AG04450 (cell line): ENCODE measurements around the gene SERPINB6. TPM values are rescaled to one million over a fixed set of nuclear protein-coding genes. Genes with fewer than 3 reads are reported as not detected.

Experiments used
- CTCF ChIA-PET: fragments of 300-600, 350-600 bp; formaldehyde crosslinking; extraction: SDS; loops from one replicate; lab custom pipeline; 2022; ENCODE audit warnings: antibody characterized with exemption, inconsistent platforms; lab: Charles Lee
- POLR2A ChIA-PET: fragments of 350-600 bp; formaldehyde crosslinking; extraction: SDS; loops from one replicate; lab custom pipeline; 2021; ENCODE audit warnings: antibody characterized with exemption, inconsistent platforms; lab: Yijun Ruan, JAX
- DNase-seq: peaks from one replicate; pipeline ENCODE4 v3.0.0-alpha.2; 2011; ENCODE audit warnings: low read depth, low spot score
- H3K27ac ChIP-seq: one replicate; pipeline ENCODE4 v1.5.1; 2012; ENCODE audit warnings: low read depth, low read length, control low read depth
- H3K27me3 ChIP-seq: one replicate; pipeline ENCODE4 v1.6.0; 2012; ENCODE audit warnings: low read length; ENCODE audit not compliant: control insufficient read depth, insufficient read depth
- H3K4me3 ChIP-seq: 2 replicates; pipeline ENCODE4 v1.5.1; 2011; ENCODE audit warnings: mild to moderate bottlenecking, low read depth, low read length, control low read depth
- H3K9me3 ChIP-seq: 2 replicates; pipeline ENCODE4 v1.5.1; 2012; ENCODE audit warnings: low read length; ENCODE audit not compliant: control insufficient read depth, insufficient read depth
- polyA plus RNA-seq: library from polyadenylated mRNA; depleted of rRNA; stranded (reverse); fragments of >200 nt; gene quantifications from 2 replicates; pipeline ENCODE4 v1.2.3, GENCODE V29; 2011
- TF ChIP-seq, protein P1 (sequence below): IDR thresholded peaks from 2 replicates; pipeline ENCODE4 v1.5.1; 2011; ENCODE audit warnings: low read depth, low read length, control low read depth, inconsistent platforms

Gene SERPINB6
- polyA plus RNA-seq, 1 experiment, result 120 TPM

DNA sequence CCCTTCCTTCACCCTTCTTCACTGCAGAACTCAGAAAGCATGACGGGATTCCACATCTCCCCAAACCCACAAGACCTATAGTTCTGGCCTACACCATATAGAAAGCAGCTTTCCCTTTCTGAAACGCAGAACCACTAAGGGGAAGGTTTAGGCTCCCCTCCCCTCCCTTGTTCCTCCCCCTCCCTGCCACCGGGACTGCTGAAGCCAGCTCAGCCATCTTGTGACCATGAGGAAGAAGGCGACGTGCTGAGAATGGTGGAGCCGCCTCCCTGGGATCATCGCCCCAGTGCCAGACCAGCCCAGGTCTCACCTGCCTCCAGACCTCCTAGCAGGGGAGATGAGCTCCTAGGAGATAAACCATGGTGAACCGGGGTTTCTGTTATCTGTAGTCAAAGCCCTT is 19.6 kb downstream of the SERPINB6 start:
- DNase-seq, result no peak
- TF ChIP-seq, protein P1, sequence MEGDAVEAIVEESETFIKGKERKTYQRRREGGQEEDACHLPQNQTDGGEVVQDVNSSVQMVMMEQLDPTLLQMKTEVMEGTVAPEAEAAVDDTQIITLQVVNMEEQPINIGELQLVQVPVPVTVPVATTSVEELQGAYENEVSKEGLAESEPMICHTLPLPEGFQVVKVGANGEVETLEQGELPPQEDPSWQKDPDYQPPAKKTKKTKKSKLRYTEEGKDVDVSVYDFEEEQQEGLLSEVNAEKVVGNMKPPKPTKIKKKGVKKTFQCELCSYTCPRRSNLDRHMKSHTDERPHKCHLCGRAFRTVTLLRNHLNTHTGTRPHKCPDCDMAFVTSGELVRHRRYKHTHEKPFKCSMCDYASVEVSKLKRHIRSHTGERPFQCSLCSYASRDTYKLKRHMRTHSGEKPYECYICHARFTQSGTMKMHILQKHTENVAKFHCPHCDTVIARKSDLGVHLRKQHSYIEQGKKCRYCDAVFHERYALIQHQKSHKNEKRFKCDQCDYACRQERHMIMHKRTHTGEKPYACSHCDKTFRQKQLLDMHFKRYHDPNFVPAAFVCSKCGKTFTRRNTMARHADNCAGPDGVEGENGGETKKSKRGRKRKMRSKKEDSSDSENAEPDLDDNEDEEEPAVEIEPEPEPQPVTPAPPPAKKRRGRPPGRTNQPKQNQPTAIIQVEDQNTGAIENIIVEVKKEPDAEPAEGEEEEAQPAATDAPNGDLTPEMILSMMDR, result no peak
- CTCF ChIA-PET, result interaction anchor here (0.7 to 3.9 kb wide), 50 partner anchors 10 to 1001 kb away, joined by 3 to 165 read pairs (median 8); partner anchors contain the start of genes MYLK4, NQO2, RIPK1 and SERPINB1
- POLR2A ChIA-PET, result interaction anchor here (0.8 to 1.9 kb wide), 2 partner anchors 14 to 38 kb away, joined by 3 to 27 read pairs; no protein-coding TSS in a partner anchor
- Histone ChIP-seq H3K27ac (no peak overlapping the region), H3K27me3 (no peaks in the 10 kb centered on the region), H3K9me3 (no peaks in the 10 kb centered on the region), H3K4me3 (no peak overlapping the region)

DNA sequence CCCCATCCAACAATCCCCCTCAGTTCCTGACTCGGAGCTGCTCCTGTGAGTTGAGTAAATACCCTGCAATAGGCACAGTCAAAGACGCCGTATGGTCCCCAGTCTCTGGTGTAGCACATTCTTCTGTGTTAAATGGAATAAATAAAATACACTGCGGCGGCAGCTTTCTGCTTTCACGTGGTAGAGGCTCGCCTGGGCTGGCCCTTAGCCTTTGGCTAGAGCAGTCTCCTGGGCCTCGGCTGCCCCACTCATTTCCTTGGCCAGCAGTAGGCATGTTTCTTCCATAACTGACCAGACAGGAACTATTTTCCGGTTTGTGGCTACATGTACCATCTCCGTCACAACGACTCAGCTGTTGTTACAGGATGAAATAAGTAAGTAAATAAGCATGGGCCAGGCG is 20.7 kb downstream of the SERPINB6 start:
- TF ChIP-seq, protein P1, result no peak
- CTCF ChIA-PET, result interaction anchor here (0.6 to 3.4 kb wide), 5 partner anchors 11 to 212 kb away, joined by 3 to 46 read pairs (median 6); no protein-coding TSS in a partner anchor
- no peak overlapping the region for H3K27ac ChIP-seq
- no peak overlapping the region for H3K4me3 ChIP-seq
- POLR2A ChIA-PET, result no interaction called here
- no peak for DNase-seq
- no peaks in the 10 kb centered on the region for H3K9me3 ChIP-seq
- no peaks in the 10 kb centered on the region for H3K27me3 ChIP-seq

DNA sequence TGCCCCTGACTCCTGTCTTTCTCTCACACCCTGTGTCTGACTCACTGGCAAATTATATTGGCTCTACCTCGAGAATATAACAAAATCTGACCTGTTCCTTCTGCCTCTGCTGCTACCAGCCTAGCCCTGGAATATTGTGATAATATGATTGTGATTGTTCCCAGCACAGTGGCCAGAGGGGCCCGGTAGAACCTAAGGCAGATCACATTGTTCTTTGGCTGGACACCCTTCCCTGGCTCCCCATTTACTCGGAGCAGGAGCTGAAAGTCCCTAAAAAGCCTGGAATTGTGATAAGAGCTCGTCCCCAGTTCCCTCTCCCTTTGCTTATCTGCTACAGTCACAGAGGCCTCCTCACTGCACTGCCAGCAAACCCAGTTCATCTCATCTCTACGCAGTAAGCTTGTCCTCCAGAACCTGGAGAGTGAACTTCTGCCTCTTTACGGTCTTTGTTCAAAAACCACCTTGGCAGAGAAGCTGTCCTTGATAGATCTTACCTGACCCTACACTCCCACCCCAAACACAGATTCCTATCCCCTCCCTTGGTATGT is 21.8 kb downstream of the SERPINB6 start:
- H3K4me3 ChIP-seq, result no peak overlapping the region
- H3K27me3 ChIP-seq, result no peaks in the 10 kb centered on the region
- ChIA-PET CTCF (interaction anchor here (1.3 to 3.4 kb wide), 4 partner anchors 12 to 211 kb away, joined by 3 to 46 read pairs (median 4); no protein-coding TSS in a partner anchor), POLR2A (interaction anchor here (1.1 kb wide), 1 partner anchor 40 kb away, joined by 3 read pairs; no protein-coding TSS in a partner anchor)
- DNase-seq, result no peak
- H3K27ac ChIP-seq, result no peak overlapping the region
- H3K9me3 ChIP-seq, result no peaks in the 10 kb centered on the region
- TF ChIP-seq, protein P1, result no peak

DNA sequence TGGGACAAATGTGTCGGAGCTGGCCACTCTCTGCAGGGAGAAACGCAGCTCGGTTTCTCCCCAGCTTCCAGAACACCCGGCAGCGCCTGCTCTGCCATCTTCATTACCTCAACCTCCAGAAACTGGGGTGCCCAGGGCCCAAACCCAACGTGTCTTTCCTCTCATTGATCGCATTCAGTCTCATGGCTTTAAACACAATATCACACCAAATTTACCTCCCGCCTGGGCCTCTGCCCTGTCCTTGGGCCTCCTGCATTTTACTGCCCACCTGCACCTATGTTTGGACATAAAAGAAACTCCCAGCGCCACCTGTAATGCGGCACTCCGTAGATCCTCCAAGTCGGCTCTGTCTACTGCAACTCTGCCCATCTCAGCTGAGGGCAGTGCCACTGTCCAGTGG is 22.2 kb downstream of the SERPINB6 start:
- TF ChIP-seq, protein P1, result no peak
- Histone ChIP-seq H3K27ac (no peak overlapping the region), H3K9me3 (no peaks in the 10 kb centered on the region), H3K4me3 (no peak overlapping the region), H3K27me3 (no peaks in the 10 kb centered on the region)
- no peak for DNase-seq
- ChIA-PET CTCF (interaction anchor here (1.3 to 2.5 kb wide), 2 partner anchors 41 to 157 kb away, joined by 3 to 5 read pairs; no protein-coding TSS in a partner anchor), POLR2A (interaction anchor here (1.1 kb wide), 1 partner anchor 41 kb away, joined by 3 read pairs; no protein-coding TSS in a partner anchor)
